ENCODE results near the gene THSD8. TPM values are rescaled to one million over a fixed set of nuclear protein-coding genes. Genes with fewer than 3 reads are reported as not detected.

THSD8 gene
- total and polyA plus RNA-seq, 2 of the 8 experiments (the other 6 are each of a cell fraction or from before 2014, with no cell fraction given), result 8.2 to 42.3 TPM

DNA sequence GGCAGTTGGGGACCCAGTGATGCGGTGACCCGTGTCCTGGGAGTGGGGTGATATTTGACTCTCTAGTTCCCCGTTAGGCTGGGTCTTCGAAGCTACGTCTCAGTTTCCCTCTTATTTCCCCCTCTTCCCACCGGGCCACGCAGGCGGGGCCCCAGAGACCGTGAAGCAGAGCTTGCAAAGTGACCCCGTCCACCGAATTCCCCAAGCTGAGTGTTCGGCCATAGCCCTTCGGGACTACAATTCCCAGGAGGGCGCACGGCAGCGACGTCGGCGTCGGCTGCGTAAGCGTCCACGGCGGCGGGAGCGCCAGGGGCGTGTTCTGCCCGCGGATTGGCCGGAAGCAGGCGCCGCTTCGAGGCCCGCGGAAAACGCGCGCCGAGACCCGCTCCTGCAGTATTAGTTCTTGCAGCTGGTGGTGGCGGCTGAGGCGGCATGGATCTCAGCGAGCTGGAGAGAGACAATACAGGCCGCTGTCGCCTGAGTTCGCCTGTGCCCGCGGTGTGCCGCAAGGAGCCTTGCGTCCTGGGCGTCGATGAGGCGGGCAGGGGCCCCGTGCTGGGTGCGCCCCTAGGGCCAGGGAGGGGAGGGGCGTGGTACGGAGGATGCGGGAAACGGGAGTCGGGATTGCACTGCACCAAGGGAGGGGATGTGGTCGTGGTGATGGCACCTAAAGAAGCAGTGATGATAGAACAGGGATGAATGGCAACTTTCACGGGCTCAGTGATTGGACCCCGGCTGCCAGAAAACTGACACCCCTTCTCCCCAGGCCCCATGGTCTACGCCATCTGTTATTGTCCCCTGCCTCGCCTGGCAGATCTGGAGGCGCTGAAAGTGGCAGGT lies 4.6 kb downstream of the THSD8 start, which contains the start of gene RNASEH2A:
RNASEH2A (plus strand) TSS at position 343 of the 840 bp plus-strand sequence; CDS start at position 433, 90 bp downstream.
- peak within 1 kb of the TSS; percentile 93 for H4K91ac ChIP-seq (replicated peaks; ENCODE audit: insufficient read length, low read length)
- H3K23me2 ChIP-seq (ENCODE audit: low read depth, low read length), result peaks cover 14% of the 10 kb centered on the region; the same call in 1 of the 2 replicates
- peak within 1 kb of the TSS; percentile 78 to 87 (median 80) for H3K4me3 ChIP-seq (ENCODE audit: extremely low read depth in 1 of 4, insufficient read depth in 2 of 4, low read depth in 3 of 4, low read length in 4 of 4)
- H3K9me3 ChIP-seq (ENCODE audit: insufficient read depth in 2 of 2, low read depth in 1 of 2, low read length in 1 of 2), result 0 out of 4 replicates have a peak, but pooled peaks cover 0 to 2% of the 10 kb centered on the region in 2 experiments
- H2AK5ac ChIP-seq (ENCODE audit: low read depth, low read length), result no peak within 1 kb of the TSS
- WGBS, 2 experiments (ENCODE audit: extremely low coverage in 1 of 2, insufficient coverage in 1 of 2, insufficient read length in 1 of 2, insufficient replicate concordance in 2 of 2, low coverage in 1 of 2, low lambda C conversion rate in 2 of 2, missing lambda C conversion rate in 1 of 2), result 6% methylated on average over 64 of the region's 66 CpGs; no CpG with 5 or more reads in 1 of the 2 experiments
- H4K5ac ChIP-seq (ENCODE audit: insufficient read length, low read depth, low read length), result peak within 1 kb of the TSS; percentile 49
- H3K79me2 ChIP-seq (ENCODE audit: control insufficient read depth in 1 of 2, insufficient read depth in 2 of 2, low read length in 2 of 2), result peaks cover 0 to 4% of the 10 kb centered on the region in 2 experiments; a peak in 1 of 4 replicates
- H2BK20ac ChIP-seq (ENCODE audit: low read length), result no peak within 1 kb of the TSS
- ChIA-PET CTCF (ENCODE audit: partially characterized antibody) (interaction anchor here (0.6 to 17.9 kb wide), 14 partner anchors 9 to 159 kb away, joined by 3 to 288 read pairs (median 4); partner anchors contain the start of genes JUNB and RTBDN), POLR2A (ENCODE audit: partially characterized antibody) (interaction anchor here (0.5 to 2.3 kb wide), 17 partner anchors 8 to 144 kb away, joined by 3 to 11 read pairs (median 3); partner anchors contain the start of genes DNASE2 and JUNB)
- FAIRE-seq (no peak), DNase-seq (ENCODE audit: low read depth in 1 of 2, low spot score in 2 of 2) (peak in 1 of 2 experiments; percentile 91)
- no peaks in the 10 kb centered on the region for H3K79me1 ChIP-seq (ENCODE audit: low read depth, low read length)
- H3K4me1 ChIP-seq (replicated peaks in 1 of 4; ENCODE audit: control insufficient read depth in 3 of 4, insufficient read depth in 4 of 4, low read length in 3 of 4), result peaks cover 0 to 14% (median 9%) of the 10 kb centered on the region in 4 experiments; a peak in 6 of 7 replicates
- H3K36me3 ChIP-seq (ENCODE audit: control insufficient read depth in 2 of 4, insufficient read depth in 4 of 4, low read length in 3 of 4), result peaks cover 5 to 32% (median 9%) of the 10 kb centered on the region in 4 experiments; a peak in 6 of 8 replicates
- no peak within 1 kb of the TSS for H2BK15ac ChIP-seq (ENCODE audit: low read length)
- no peak within 1 kb of the TSS for H2BK120ac ChIP-seq (replicated peaks; ENCODE audit: low read depth, low read length)
- no peak within 1 kb of the TSS for H2BK12ac ChIP-seq (ENCODE audit: low read depth, low read length)
- no peaks in the 10 kb centered on the region for H4K20me1 ChIP-seq (replicated peaks in 1 of 2; ENCODE audit: control insufficient read depth in 1 of 2, insufficient read depth in 2 of 2, low read length in 2 of 2)
- peak within 1 kb of the TSS; percentile 95; the same call in 1 of the 2 replicates for H4K8ac ChIP-seq (ENCODE audit: extremely low read depth, insufficient read depth, low read length)
- H2BK5ac ChIP-seq (ENCODE audit: low read depth, low read length), result peak within 1 kb of the TSS; percentile 91; the same call in 1 of the 2 replicates
- no peak within 1 kb of the TSS for H3K14ac ChIP-seq (ENCODE audit: insufficient read length)
- peaks cover 0 to 4% (median under 1%) of the 10 kb centered on the region in 4 experiments; a peak in 2 of 7 replicates for H3K27me3 ChIP-seq (replicated peaks in 1 of 4; ENCODE audit: control insufficient read depth in 3 of 4, extremely low read depth in 1 of 4, insufficient read depth in 3 of 4, low read length in 3 of 4)
- peak within 1 kb of the TSS; percentile 33; the same call in 1 of the 2 replicates for H3K27ac ChIP-seq (ENCODE audit: low read depth, low read length)
- H3K23ac ChIP-seq (ENCODE audit: insufficient read length), result no peak within 1 kb of the TSS
- peak within 1 kb of the TSS; percentile 73 to 88 (median 80) for H3K9ac ChIP-seq (replicated peaks in 1 of 4; ENCODE audit: extremely low read depth in 1 of 4, low read depth in 3 of 4, low read length in 3 of 4)
- H3K4ac ChIP-seq (replicated peaks; ENCODE audit: insufficient read length, low read depth, low read length), result no peak within 1 kb of the TSS
- peak within 1 kb of the TSS; percentile 88 for H3K4me2 ChIP-seq (ENCODE audit: insufficient read depth in 1 of 2, low read depth in 2 of 2, low read length in 2 of 2)
- H3K56ac ChIP-seq (replicated peaks; ENCODE audit: insufficient read length, low read depth, low read length), result no peak within 1 kb of the TSS
- peak within 1 kb of the TSS; percentile 53; the same call in 1 of the 2 replicates for H3K18ac ChIP-seq (ENCODE audit: extremely low read depth, low read length)
- H2AFZ ChIP-seq (ENCODE audit: low read length), result peak within 1 kb of the TSS; percentile 74
- no peak for TF ChIP-seq RFX5 (IDR thresholded peaks at IDR 0.05; ENCODE audit: borderline replicate concordance, low read depth, low read length)
- TF ChIP-seq, protein P1, sequence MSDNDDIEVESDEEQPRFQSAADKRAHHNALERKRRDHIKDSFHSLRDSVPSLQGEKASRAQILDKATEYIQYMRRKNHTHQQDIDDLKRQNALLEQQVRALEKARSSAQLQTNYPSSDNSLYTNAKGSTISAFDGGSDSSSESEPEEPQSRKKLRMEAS (IDR thresholded peaks at IDR 0.05), result peak; percentile 86

Data from H1 (cell line).